Endothelial cell of umbilical vein (primary cell): ENCODE measurements around the gene RCAN3. TPM values are rescaled to one million over a fixed set of nuclear protein-coding genes. Genes with fewer than 3 reads are reported as not detected.

Experiments used
- BruUV-seq: library from RNA; stranded (reverse); fragments of 400-500 nt; replicated peaks from 2 replicates; lab custom pipeline; 2021; lab: Mats Ljungman, UMichigan
- CTCF ChIA-PET: fragments of 300-600, 350-600 bp; sonication (Branson Sonifier 250); formaldehyde crosslinking; loops from one replicate; lab custom pipeline; 2021; ENCODE audit warnings: antibody characterized with exemption, inconsistent platforms; lab: Charles Lee
- POLR2A ChIA-PET: fragments of 300-600, 350-600 bp; sonication (Branson Sonifier 250); formaldehyde crosslinking; loops from one replicate; lab custom pipeline; 2021; ENCODE audit warnings: antibody characterized with exemption, inconsistent platforms; lab: Charles Lee
- DNase-seq: peaks from one replicate; pipeline ENCODE4 v3.0.0-alpha.2; 2011; ENCODE audit warnings: low read depth, low spot score
- FAIRE-seq: peaks from 2 replicates; lab custom pipeline; 2011; peaks lifted over from hg19 to GRCh38; lab: Jason Lieb, UNC
- H2AFZ ChIP-seq: 2 replicates; pipeline ENCODE4 v1.6.0; 2012; ENCODE audit warnings: low read depth, low read length, control low read depth, inconsistent platforms
- H3K27ac ChIP-seq: 2 replicates; pipeline ENCODE4 v1.5.1; 2011; ENCODE audit warnings: low read depth, mild to moderate bottlenecking, control low read depth, low read length, moderate library complexity; ENCODE audit not compliant: insufficient read depth
- H3K27me3 ChIP-seq, 2 experiments: 2 replicates each; pipeline versions ENCODE4 v1.6.0 to v1.6.1; 2011; ENCODE audit warnings: low read length in 2 of 2, mixed read lengths in 1 of 2; ENCODE audit not compliant: control insufficient read depth in 2 of 2, insufficient read depth in 2 of 2
- H3K36me3 ChIP-seq, 2 experiments: 2 replicates in 1 of 2; 3 replicates in 1 of 2; pipeline ENCODE4 v1.5.1; 2011; ENCODE audit warnings: low read length in 2 of 2, mild to moderate bottlenecking in 1 of 2, moderate library complexity in 1 of 2; ENCODE audit not compliant: control insufficient read depth in 2 of 2, insufficient read depth in 2 of 2; ENCODE audit errors: extremely low read depth in 1 of 2
- H3K4me1 ChIP-seq: 3 replicates; pipeline ENCODE4 v1.5.1; 2011; ENCODE audit warnings: mild to moderate bottlenecking, low read length; ENCODE audit not compliant: control insufficient read depth, insufficient read depth; ENCODE audit errors: extremely low read depth
- H3K4me2 ChIP-seq: 2 replicates; pipeline ENCODE4 v1.6.1; 2011; ENCODE audit warnings: low read length, control low read depth, mixed read lengths; ENCODE audit not compliant: insufficient read depth
- H3K4me3 ChIP-seq, 3 experiments: fragments of 200-600 bp in 1 of 3; sonication (generic), shearing (Covaris generic) in 1 of 3; replicated peaks in 1 of 3; 2 replicates each; pipeline ENCODE4 v1.5.1; 2011 to 2016; ENCODE audit warnings: control low read depth in 3 of 3, low read length in 3 of 3, mild to moderate bottlenecking in 2 of 3, inconsistent platforms in 1 of 3, low read depth in 1 of 3, moderate library complexity in 1 of 3; ENCODE audit not compliant: insufficient read depth in 1 of 3
- H3K79me2 ChIP-seq: 2 replicates; pipeline ENCODE4 v1.6.0; 2012; ENCODE audit warnings: low read length, inconsistent platforms; ENCODE audit not compliant: control insufficient read depth, insufficient read depth
- H3K9ac ChIP-seq: replicated peaks from 2 replicates; pipeline ENCODE3; 2011; ENCODE audit warnings: low read length, control low read depth; ENCODE audit not compliant: insufficient read depth; ENCODE audit errors: extremely low read depth
- H3K9me1 ChIP-seq: replicated peaks from 3 replicates; pipeline ENCODE4 v1.6.0; 2011; ENCODE audit warnings: mild to moderate bottlenecking, low read length; ENCODE audit not compliant: control insufficient read depth, insufficient read depth; ENCODE audit errors: extremely low read depth
- H3K9me3 ChIP-seq: replicated peaks from 2 replicates; pipeline ENCODE4 v1.5.1; 2012; ENCODE audit warnings: low read length, inconsistent platforms; ENCODE audit not compliant: control insufficient read depth, insufficient read depth
- H4K20me1 ChIP-seq: replicated peaks from 2 replicates; pipeline ENCODE3; 2011; ENCODE audit warnings: mild to moderate bottlenecking, low read length; ENCODE audit not compliant: control insufficient read depth, insufficient read depth; ENCODE audit errors: extremely low read depth
- CTCF ChIP-seq, 2 donors: IDR thresholded peaks; 1 replicate in 1 of 2; 2 replicates in 1 of 2; pipeline ENCODE4 v1.5.1; 2011; ENCODE audit warnings: low read length in 2 of 2, mild to moderate bottlenecking in 2 of 2, moderate library complexity in 2 of 2, control low read depth in 1 of 2, inconsistent platforms in 1 of 2, low read depth in 1 of 2; ENCODE audit not compliant: insufficient read depth in 1 of 2; ENCODE audit errors: extremely low read depth in 1 of 2
- EZH2 ChIP-seq: IDR thresholded peaks from 2 replicates; pipeline ENCODE4 v1.6.1; 2012; ENCODE audit warnings: borderline replicate concordance, low read depth, mild to moderate bottlenecking, moderate library complexity, low read length, inconsistent platforms; ENCODE audit not compliant: severe bottlenecking
- FOS ChIP-seq: IDR thresholded peaks from 2 replicates; pipeline ENCODE4 v1.6.1; 2011; ENCODE audit warnings: mild to moderate bottlenecking, low read length, moderate library complexity, borderline replicate concordance; ENCODE audit not compliant: insufficient read depth
- GATA2 ChIP-seq: IDR thresholded peaks from 2 replicates; pipeline ENCODE4 v1.7.0; 2011; ENCODE audit warnings: low read depth, mild to moderate bottlenecking, moderate library complexity, mixed read lengths, low read length; ENCODE audit not compliant: insufficient read length, insufficient read depth
- JUN ChIP-seq: IDR thresholded peaks from 2 replicates; pipeline ENCODE4 v1.6.1; 2011; ENCODE audit warnings: borderline replicate concordance, low read depth; ENCODE audit not compliant: insufficient read length, insufficient read depth
- MYC ChIP-seq: IDR thresholded peaks from one replicate; pipeline ENCODE4 v1.6.1; 2011; ENCODE audit warnings: mild to moderate bottlenecking, low read depth, low read length
- POLR2A ChIP-seq: IDR thresholded peaks from 2 replicates; pipeline ENCODE4 v1.6.1; 2012; ENCODE audit warnings: low read depth, mild to moderate bottlenecking, control low read depth, low read length
- POLR2AphosphoS5 ChIP-seq: IDR thresholded peaks from 2 replicates; pipeline ENCODE4 v1.6.1; 2012; ENCODE audit warnings: low read depth, mild to moderate bottlenecking, control low read depth, low read length, moderate library complexity; ENCODE audit not compliant: insufficient read depth
- dilution Hi-C: fragments of 300-500 bp; cut with MboI; formaldehyde crosslinking; loops from one replicate; pipeline ENCODE4 v1.15.0; 2019; ENCODE audit warnings: low sequenced_read_pairs; ENCODE audit not compliant: extremely low pct_ligation_motif_present
- intact Hi-C: fragments of 100-400 bp; cut with micrococcal nuclease; formaldehyde crosslinking; loops from one replicate; pipeline ENCODE4 v1.10.0; 2022
- polyA plus RNA-seq, 4 experiments: library from polyadenylated mRNA; depleted of rRNA in 3 of 4; stranded (reverse) in 3 of 4; unstranded in 1 of 4; fragments of >200 nt; gene quantifications; 2 replicates each; pipeline versions ENCODE4 v1.2.1 to v1.2.3, GENCODE V29; 2011 to 2012; ENCODE audit warnings: missing spikeins in 1 of 4
- total RNA-seq: library from RNA; stranded (reverse); gene quantifications from 2 replicates; pipeline ENCODE4 v1.2.3, GENCODE V29; 2021
- TF ChIP-seq, protein P1 (sequence below): IDR thresholded peaks from 2 replicates; pipeline ENCODE4 v1.6.1; 2011; ENCODE audit not compliant: insufficient read depth, insufficient read length

RCAN3 gene
- total and polyA plus RNA-seq, 2 donors (not counting 3 experiments of a cell fraction or from before 2014, with no cell fraction given): 0.99 to 5.1 TPM

GRCh38 chr1:24493785-24494184, 8.9 kb upstream of the RCAN3 start:
- FAIRE-seq: no peak
- H3K4me3 ChIP-seq: no peak overlapping the region
- dilution Hi-C loops: no loop called here
- H3K27ac ChIP-seq: no peak overlapping the region
- TF ChIP-seq, protein P1, sequence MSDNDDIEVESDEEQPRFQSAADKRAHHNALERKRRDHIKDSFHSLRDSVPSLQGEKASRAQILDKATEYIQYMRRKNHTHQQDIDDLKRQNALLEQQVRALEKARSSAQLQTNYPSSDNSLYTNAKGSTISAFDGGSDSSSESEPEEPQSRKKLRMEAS: no peak
- no peak for TF ChIP-seq POLR2A
- no peak for TF ChIP-seq JUN
- TF ChIP-seq MYC: no peak
- TF ChIP-seq CTCF (IDR thresholded peaks at IDR 0.05; ENCODE audit: extremely low read depth in 1 of 2, insufficient read depth in 1 of 2, low read depth in 1 of 2, low read length in 2 of 2): no peak
- TF ChIP-seq POLR2AphosphoS5: no peak
- TF ChIP-seq FOS: no peak
- TF ChIP-seq EZH2: no peak
- TF ChIP-seq GATA2: no peak
- H4K20me1 ChIP-seq: no peaks in the 10 kb centered on the region
- no peak overlapping the region for H3K4me2 ChIP-seq
- H3K36me3 ChIP-seq: no peaks in the 10 kb centered on the region
- intact Hi-C loops: no loop called here
- H3K9me3 ChIP-seq: no peaks in the 10 kb centered on the region
- ChIA-PET POLR2A (no interaction called here), CTCF (interaction anchor here (1.0 to 1.2 kb wide), 2 partner anchors 11 to 93 kb away, joined by 3 read pairs; no protein-coding TSS in a partner anchor)
- H3K9ac ChIP-seq: no peak overlapping the region
- no peak for DNase-seq
- H3K4me1 ChIP-seq: no peaks in the 10 kb centered on the region
- BruUV-seq: no TSS peak
- no peaks in the 10 kb centered on the region for H3K9me1 ChIP-seq
- H2AFZ ChIP-seq: no peak overlapping the region
- no peaks in the 10 kb centered on the region for H3K79me2 ChIP-seq
- peaks cover 5 to 6% of the 10 kb centered on the region in 2 experiments for H3K27me3 ChIP-seq
